HepG2 (cell line): ENCODE measurements around the gene ENC1. TPM values are rescaled to one million over a fixed set of nuclear protein-coding genes. Genes with fewer than 3 reads are reported as not detected.
A peak's percentile ranks its signal among the peaks of the same experiment; 100 is the strongest.

Source experiments
- ARID2 ChIP-seq: sonication (generic); formaldehyde crosslinking; IDR thresholded peaks from 2 replicates; pipeline ENCODE4 v1.8.1; 2022; ENCODE audit warnings: mild to moderate bottlenecking, missing genetic modification reagents, borderline replicate concordance
- FOXJ3 ChIP-seq: sonication (generic); formaldehyde crosslinking; IDR thresholded peaks from 2 replicates; pipeline ENCODE4 v1.4.0; 2020; ENCODE audit warnings: missing genetic modification reagents, mild to moderate bottlenecking, borderline replicate concordance
- HNRNPL ChIP-seq: fragments of 200-400 bp; formaldehyde crosslinking; IDR thresholded peaks from 2 replicates; pipeline ENCODE4 v1.6.1; 2017; ENCODE audit warnings: mild to moderate bottlenecking, low read depth, low read length
- NCOR1 ChIP-seq: fragments of 200-600 bp; sonication (generic); IDR thresholded peaks from 2 replicates; pipeline ENCODE4 v1.7.0; 2017; ENCODE audit warnings: antibody characterized with exemption, low read length, borderline replicate concordance
- NFIC ChIP-seq: IDR thresholded peaks from 2 replicates; pipeline ENCODE4 v1.6.1; 2012; ENCODE audit warnings: mild to moderate bottlenecking, low read length, inconsistent platforms
- NR2F6 ChIP-seq, 2 experiments: IDR thresholded peaks; 2 replicates each; pipeline ENCODE4 v1.6.1; 2016; ENCODE audit warnings: antibody characterized with exemption in 1 of 2, mild to moderate bottlenecking in 1 of 2
- PCBP1 ChIP-seq: fragments of 200-400 bp; formaldehyde crosslinking; IDR thresholded peaks from 2 replicates; pipeline ENCODE4 v1.6.1; 2017; ENCODE audit warnings: mild to moderate bottlenecking, low read depth, low read length, borderline replicate concordance
- RXRB ChIP-seq: IDR thresholded peaks from 2 replicates; pipeline ENCODE4 v1.6.1; 2016; ENCODE audit warnings: borderline replicate concordance, missing genetic modification reagents, missing compliant biosample characterization
- SALL1 ChIP-seq: sonication (generic); formaldehyde crosslinking; IDR thresholded peaks from 2 replicates; pipeline ENCODE4 v1.8.0; 2022; ENCODE audit warnings: mild to moderate bottlenecking, missing genetic modification reagents
- SMARCC2 ChIP-seq: fragments of 450-650 bp; IDR thresholded peaks from 2 replicates; pipeline ENCODE4 v1.6.1; 2017; ENCODE audit warnings: antibody characterized with exemption, mild to moderate bottlenecking
- SP4 ChIP-seq: sonication (generic); formaldehyde crosslinking; IDR thresholded peaks from 2 replicates; pipeline ENCODE4 v1.8.1; 2023; ENCODE audit warnings: mild to moderate bottlenecking, missing genetic modification reagents
- SYNCRIP ChIP-seq: fragments of 200-400 bp; formaldehyde crosslinking; IDR thresholded peaks from 2 replicates; pipeline ENCODE4 v1.6.1; 2018; ENCODE audit warnings: mild to moderate bottlenecking, low read depth, low read length; ENCODE audit not compliant: insufficient read depth
- ZC3H13 ChIP-seq: sonication (generic); formaldehyde crosslinking; IDR thresholded peaks from 2 replicates; pipeline ENCODE4 v1.8.1; 2023; ENCODE audit warnings: mild to moderate bottlenecking, missing genetic modification reagents, moderate library complexity
- ZFP90 ChIP-seq: sonication (generic); formaldehyde crosslinking; IDR thresholded peaks from 2 replicates; pipeline ENCODE4 v1.8.0; 2022; ENCODE audit warnings: missing genetic modification reagents, mild to moderate bottlenecking, inconsistent platforms, borderline replicate concordance
- ZNF333 ChIP-seq: sonication (generic); formaldehyde crosslinking; IDR thresholded peaks from 2 replicates; pipeline ENCODE4 v1.4.0; 2020; ENCODE audit warnings: mild to moderate bottlenecking, missing genetic modification reagents, borderline replicate concordance
- ZNF589 ChIP-seq: sonication (generic); formaldehyde crosslinking; conservative IDR thresholded peaks from 2 replicates; pipeline ENCODE4 v1.8.0; 2022; ENCODE audit warnings: mild to moderate bottlenecking, moderate library complexity, missing genetic modification reagents
- ZNF616 ChIP-seq: sonication (generic); formaldehyde crosslinking; IDR thresholded peaks from 2 replicates; pipeline ENCODE4 v1.5.0; 2020; ENCODE audit warnings: low read depth, mild to moderate bottlenecking, missing genetic modification reagents
- ZNF629 ChIP-seq: sonication (generic); formaldehyde crosslinking; conservative IDR thresholded peaks from 2 replicates; pipeline ENCODE4 v1.5.0; 2020; ENCODE audit warnings: missing genetic modification reagents
- ZNF660 ChIP-seq: sonication (generic); formaldehyde crosslinking; IDR thresholded peaks from 2 replicates; pipeline ENCODE4 v1.5.1; 2020; ENCODE audit warnings: mild to moderate bottlenecking, low read depth, missing genetic modification reagents, borderline replicate concordance
- ZSCAN30 ChIP-seq: sonication (generic); formaldehyde crosslinking; IDR thresholded peaks from 2 replicates; pipeline ENCODE4 v1.5.0; 2020; ENCODE audit warnings: mild to moderate bottlenecking, missing genetic modification reagents
- polyA plus RNA-seq, 8 experiments: library from polyadenylated mRNA; depleted of rRNA in 3 of 8; stranded (reverse) in 7 of 8; unstranded in 1 of 8; fragments of >200 nt; fragmentation: Illumina TruSeq in 4 of 8; extraction: Trizol in 4 of 8; gene quantifications; 2 replicates each; pipeline versions ENCODE4 v1.2.1 to v1.2.3, GENCODE V29; 2011 to 2016; ENCODE audit warnings: low read depth in 4 of 8, missing spikeins in 1 of 8, mixed read lengths in 1 of 8; ENCODE audit not compliant: insufficient read depth in 1 of 8
- total RNA-seq, 5 experiments: library from RNA; depleted of rRNA; stranded (reverse); fragments of >200 nt; fragmentation: Illumina TruSeq; extraction: Trizol; gene quantifications; 2 replicates each; pipeline ENCODE4 v1.2.3, GENCODE V29; 2016; ENCODE audit warnings: low read depth in 1 of 5
- TF ChIP-seq, protein P1 (sequence below): sonication (generic); formaldehyde crosslinking; IDR thresholded peaks from 2 replicates; pipeline ENCODE4 v1.9.0; 2021; ENCODE audit warnings: missing genetic modification reagents, mild to moderate bottlenecking, borderline replicate concordance
- TF ChIP-seq, protein P2 (sequence below): sonication (generic); formaldehyde crosslinking; IDR thresholded peaks from 2 replicates; pipeline ENCODE4 v1.8.0; 2023; ENCODE audit warnings: mild to moderate bottlenecking, missing genetic modification reagents
- TF ChIP-seq, protein P3 (sequence below): sonication (generic); formaldehyde crosslinking; IDR thresholded peaks from 2 replicates; pipeline ENCODE4 v1.4.0; 2020; ENCODE audit warnings: mild to moderate bottlenecking, low read depth, missing genetic modification reagents
- TF ChIP-seq, protein P4 (sequence below): sonication (generic); formaldehyde crosslinking; IDR thresholded peaks from 2 replicates; pipeline ENCODE4 v1.5.0; 2020; ENCODE audit warnings: missing genetic modification reagents
- TF ChIP-seq, protein P5 (sequence below): conservative IDR thresholded peaks from 2 replicates; pipeline ENCODE4 v1.6.1; 2018; ENCODE audit warnings: missing genetic modification reagents

The ENC1 gene
- total and polyA plus RNA-seq, 2 of the 13 experiments (the other 11 are each of a cell fraction or from before 2014, with no cell fraction given): 63.8 to 64.4 TPM

DNA sequence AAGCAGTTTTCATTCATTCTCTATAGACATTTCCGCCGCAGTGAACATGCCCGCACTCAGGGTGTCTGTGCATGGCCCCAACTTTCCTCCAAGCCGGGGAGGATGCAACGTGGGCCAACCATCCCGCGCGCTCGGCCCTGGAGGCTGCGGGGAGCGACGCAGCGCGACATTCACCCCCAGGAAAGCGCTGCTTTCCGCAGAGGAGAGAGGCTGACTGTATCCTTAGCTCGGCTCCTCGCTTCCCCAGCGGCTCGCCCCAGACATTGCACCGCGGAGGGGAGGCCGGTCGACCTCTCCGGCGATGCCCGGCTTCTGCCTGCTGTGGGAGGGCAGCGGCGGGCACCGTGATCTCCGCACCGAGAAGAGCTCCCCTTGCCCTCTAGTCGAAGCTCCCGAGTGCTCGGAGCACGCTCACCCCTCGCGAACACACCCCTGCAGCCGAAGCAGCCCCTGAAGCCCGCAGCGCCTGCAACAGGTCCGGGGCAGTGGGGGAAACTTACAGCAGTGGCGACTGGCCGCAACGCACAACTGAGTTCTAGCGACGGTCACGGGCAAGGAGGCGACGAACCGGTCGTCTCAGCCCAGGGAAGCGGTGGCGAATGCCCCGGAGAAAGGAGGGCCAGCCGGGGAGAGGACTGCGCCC lies 600 bp downstream of the ENC1 start (continued):
- TF ChIP-seq, protein P1, sequence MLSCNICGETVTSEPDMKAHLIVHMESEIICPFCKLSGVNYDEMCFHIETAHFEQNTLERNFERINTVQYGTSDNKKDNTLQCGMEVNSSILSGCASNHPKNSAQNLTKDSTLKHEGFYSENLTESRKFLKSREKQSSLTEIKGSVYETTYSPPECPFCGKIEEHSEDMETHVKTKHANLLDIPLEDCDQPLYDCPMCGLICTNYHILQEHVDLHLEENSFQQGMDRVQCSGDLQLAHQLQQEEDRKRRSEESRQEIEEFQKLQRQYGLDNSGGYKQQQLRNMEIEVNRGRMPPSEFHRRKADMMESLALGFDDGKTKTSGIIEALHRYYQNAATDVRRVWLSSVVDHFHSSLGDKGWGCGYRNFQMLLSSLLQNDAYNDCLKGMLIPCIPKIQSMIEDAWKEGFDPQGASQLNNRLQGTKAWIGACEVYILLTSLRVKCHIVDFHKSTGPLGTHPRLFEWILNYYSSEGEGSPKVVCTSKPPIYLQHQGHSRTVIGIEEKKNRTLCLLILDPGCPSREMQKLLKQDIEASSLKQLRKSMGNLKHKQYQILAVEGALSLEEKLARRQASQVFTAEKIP: no peak
- no peak for TF ChIP-seq ZFP90 (CRISPR knock-in tag)
- no peak for TF ChIP-seq SMARCC2
- TF ChIP-seq, protein P2, sequence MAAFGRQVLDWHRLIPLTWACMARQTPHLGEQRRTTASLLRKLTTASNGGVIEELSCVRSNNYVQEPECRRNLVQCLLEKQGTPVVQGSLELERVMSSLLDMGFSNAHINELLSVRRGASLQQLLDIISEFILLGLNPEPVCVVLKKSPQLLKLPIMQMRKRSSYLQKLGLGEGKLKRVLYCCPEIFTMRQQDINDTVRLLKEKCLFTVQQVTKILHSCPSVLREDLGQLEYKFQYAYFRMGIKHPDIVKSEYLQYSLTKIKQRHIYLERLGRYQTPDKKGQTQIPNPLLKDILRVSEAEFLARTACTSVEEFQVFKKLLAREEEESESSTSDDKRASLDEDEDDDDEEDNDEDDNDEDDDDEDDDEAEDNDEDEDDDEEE (CRISPR knock-in tag): peak; percentile 1; the same call in 1 of the 2 replicates
- TF ChIP-seq ZSCAN30: peak; percentile 83; the same call in 1 of the 2 replicates
- TF ChIP-seq ZNF333 (CRISPR knock-in tag): no peak
- peak; percentile 82; the same call in 1 of the 2 replicates for TF ChIP-seq ARID2
- TF ChIP-seq FOXJ3 (CRISPR knock-in tag): no peak
- TF ChIP-seq SP4 (CRISPR knock-in tag): no peak
- no peak for TF ChIP-seq SALL1 (CRISPR knock-in tag)
- no peak for TF ChIP-seq ZNF629 (CRISPR knock-in tag)
- no peak for TF ChIP-seq SYNCRIP
- no peak; the same call in 1 of the 2 replicates for TF ChIP-seq PCBP1
- TF ChIP-seq, protein P3, sequence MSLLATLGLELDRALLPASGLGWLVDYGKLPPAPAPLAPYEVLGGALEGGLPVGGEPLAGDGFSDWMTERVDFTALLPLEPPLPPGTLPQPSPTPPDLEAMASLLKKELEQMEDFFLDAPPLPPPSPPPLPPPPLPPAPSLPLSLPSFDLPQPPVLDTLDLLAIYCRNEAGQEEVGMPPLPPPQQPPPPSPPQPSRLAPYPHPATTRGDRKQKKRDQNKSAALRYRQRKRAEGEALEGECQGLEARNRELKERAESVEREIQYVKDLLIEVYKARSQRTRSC (CRISPR knock-in tag): no peak
- peak; percentile 2; the same call in 1 of the 2 replicates for TF ChIP-seq NCOR1
- peak; percentile 44; the same call in 1 of the 2 replicates for TF ChIP-seq ZNF616 (CRISPR knock-in tag)
- TF ChIP-seq HNRNPL: peak; percentile 48; the same call in 1 of the 2 replicates
- no peak for TF ChIP-seq ZNF660 (CRISPR knock-in tag)
- TF ChIP-seq NFIC: no peak
- no peak for TF ChIP-seq NR2F6 (IDR thresholded peaks at IDR 0.05)
- TF ChIP-seq NR2F6 (CRISPR knock-in tag; IDR thresholded peaks at IDR 0.05): no peak
- TF ChIP-seq ZC3H13: peak; percentile 85
- no peak for TF ChIP-seq RXRB (CRISPR knock-in tag)
- TF ChIP-seq, protein P4, sequence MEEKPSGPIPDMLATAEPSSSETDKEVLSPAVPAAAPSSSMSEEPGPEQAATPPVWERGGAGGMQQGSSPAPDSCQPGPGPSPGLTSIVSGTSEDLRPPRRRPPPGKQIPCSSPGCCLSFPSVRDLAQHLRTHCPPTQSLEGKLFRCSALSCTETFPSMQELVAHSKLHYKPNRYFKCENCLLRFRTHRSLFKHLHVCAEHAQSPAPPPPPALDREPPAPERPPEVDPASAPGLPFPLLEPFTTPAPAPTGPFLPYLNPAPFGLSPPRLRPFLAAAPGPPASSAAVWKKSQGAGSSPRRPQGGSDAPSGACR: no peak
- no peak; the same call in 1 of the 2 replicates for TF ChIP-seq ZNF589 (CRISPR knock-in tag)
- TF ChIP-seq, protein P5, sequence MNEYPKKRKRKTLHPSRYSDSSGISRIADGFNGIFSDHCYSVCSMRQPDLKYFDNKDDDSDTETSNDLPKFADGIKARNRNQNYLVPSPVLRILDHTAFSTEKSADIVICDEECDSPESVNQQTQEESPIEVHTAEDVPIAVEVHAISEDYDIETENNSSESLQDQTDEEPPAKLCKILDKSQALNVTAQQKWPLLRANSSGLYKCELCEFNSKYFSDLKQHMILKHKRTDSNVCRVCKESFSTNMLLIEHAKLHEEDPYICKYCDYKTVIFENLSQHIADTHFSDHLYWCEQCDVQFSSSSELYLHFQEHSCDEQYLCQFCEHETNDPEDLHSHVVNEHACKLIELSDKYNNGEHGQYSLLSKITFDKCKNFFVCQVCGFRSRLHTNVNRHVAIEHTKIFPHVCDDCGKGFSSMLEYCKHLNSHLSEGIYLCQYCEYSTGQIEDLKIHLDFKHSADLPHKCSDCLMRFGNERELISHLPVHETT: no peak
